HEK293T (cell line): Measurements from ENCODE around the gene CXCL5.

Experiments used
- CTCF ChIA-PET: fragments of 350-600 bp; formaldehyde crosslinking; extraction: SDS; loops from one replicate; lab custom pipeline; 2021; ENCODE audit warnings: antibody characterized with exemption, inconsistent platforms; lab: Yijun Ruan, JAX
- POLR2A ChIA-PET: fragments of 350-600 bp; formaldehyde crosslinking; extraction: SDS; loops from one replicate; lab custom pipeline; 2020; ENCODE audit warnings: antibody characterized with exemption, inconsistent platforms; lab: Yijun Ruan, JAX
- DNase-seq: peaks from one replicate; pipeline ENCODE4 v3.0.0; 2012; ENCODE audit warnings: mixed read lengths; ENCODE audit errors: extremely low spot score
- ARNT ChIP-seq: fragments of 450-650 bp; IDR thresholded peaks from 2 replicates; pipeline ENCODE4 v1.6.1; 2017; ENCODE audit warnings: mild to moderate bottlenecking
- BHLHE40 ChIP-seq: fragments of 450-650 bp; IDR thresholded peaks from 2 replicates; pipeline ENCODE4 v1.6.1; 2016; ENCODE audit warnings: mild to moderate bottlenecking, moderate library complexity, borderline replicate concordance
- CTBP1 ChIP-seq: fragments of 450-650 bp; IDR thresholded peaks from 2 replicates; pipeline ENCODE4 v1.6.1; 2016; ENCODE audit warnings: borderline replicate concordance
- ELF4 ChIP-seq: fragments of 450-650 bp; IDR thresholded peaks from 2 replicates; pipeline ENCODE4 v1.6.1; 2017; ENCODE audit warnings: antibody characterized with exemption
- FOXA1 ChIP-seq: fragments of 450-650 bp; IDR thresholded peaks from 2 replicates; pipeline ENCODE4 v1.6.1; 2016; ENCODE audit warnings: mild to moderate bottlenecking
- FOXK2 ChIP-seq: fragments of 450-650 bp; IDR thresholded peaks from 2 replicates; pipeline ENCODE4 v1.6.1; 2016; ENCODE audit warnings: mild to moderate bottlenecking
- FOXM1 ChIP-seq: fragments of 450-650 bp; IDR thresholded peaks from 2 replicates; pipeline ENCODE4 v1.6.1; 2017; ENCODE audit warnings: mild to moderate bottlenecking, borderline replicate concordance
- HDGF ChIP-seq: fragments of 450-650 bp; IDR thresholded peaks from 2 replicates; pipeline ENCODE4 v1.6.1; 2017; ENCODE audit warnings: antibody characterized with exemption, borderline replicate concordance
- L3MBTL2 ChIP-seq: fragments of 450-650 bp; conservative IDR thresholded peaks from 2 replicates; pipeline ENCODE4 v1.6.1; 2016; ENCODE audit warnings: mild to moderate bottlenecking
- LEF1 ChIP-seq: fragments of 450-650 bp; IDR thresholded peaks from 2 replicates; pipeline ENCODE4 v1.6.1; 2017; ENCODE audit warnings: mild to moderate bottlenecking, borderline replicate concordance
- NFRKB ChIP-seq: fragments of 450-650 bp; IDR thresholded peaks from 2 replicates; pipeline ENCODE4 v1.6.1; 2016; ENCODE audit warnings: mild to moderate bottlenecking, moderate library complexity
- PKNOX1 ChIP-seq: fragments of 450-650 bp; IDR thresholded peaks from 2 replicates; pipeline ENCODE4 v1.6.1; 2016
- SP1 ChIP-seq: fragments of 450-650 bp; IDR thresholded peaks from 2 replicates; pipeline ENCODE4 v1.6.1; 2017
- SUZ12 ChIP-seq: fragments of 450-650 bp; IDR thresholded peaks from 2 replicates; pipeline ENCODE4 v1.6.1; 2016; ENCODE audit warnings: mild to moderate bottlenecking
- TARDBP ChIP-seq: fragments of 450-650 bp; IDR thresholded peaks from 2 replicates; pipeline ENCODE4 v1.6.1; 2016
- ZNF384 ChIP-seq: fragments of 450-650 bp; IDR thresholded peaks from 2 replicates; pipeline ENCODE4 v1.6.1; 2016

Gene CXCL5

GRCh38 chr4:73998040-73999011 lies at the start of gene CXCL5:
TSS of gene CXCL5 (minus strand) at chr4:73998677. CDS start at chr4:73998581, 96 bp downstream.
- ChIA-PET CTCF (interaction anchor here (1.4 kb wide), 1 partner anchor 136 kb away, joined by 3 read pairs; no protein-coding TSS in a partner anchor), POLR2A (no interaction called here)
- DNase-seq: no peak
- TF ChIP-seq LEF1 (no peak), L3MBTL2 (no peak), HDGF (no peak), ZNF384 (no peak), TARDBP (no peak), FOXA1 (no peak), NFRKB (no peak), SP1 (no peak), SUZ12 (no peak), CTBP1 (no peak), ELF4 (no peak), BHLHE40 (no peak), FOXM1 (no peak), FOXK2 (no peak), PKNOX1 (no peak), ARNT (no peak)

- CTCF ChIA-PET: no interaction called here
- no peak for TF ChIP-seq L3MBTL2
- TF ChIP-seq PKNOX1: no peak
- no peak for TF ChIP-seq NFRKB
- TF ChIP-seq TARDBP: no peak
- no peak for TF ChIP-seq SP1
- no peak for TF ChIP-seq LEF1
- TF ChIP-seq SUZ12: no peak
- no peak for TF ChIP-seq FOXK2
- no peak for TF ChIP-seq FOXA1
- TF ChIP-seq HDGF: no peak
- TF ChIP-seq ZNF384: no peak
- TF ChIP-seq ELF4: no peak
- no peak for TF ChIP-seq FOXM1
- TF ChIP-seq CTBP1: no peak
- TF ChIP-seq BHLHE40: no peak
- no peak for TF ChIP-seq ARNT
- POLR2A ChIA-PET: no interaction called here
- no peak for DNase-seq
Observed at GRCh38 chr4:74047152-74047551, 48.7 kb upstream of the CXCL5 start.

- POLR2A ChIA-PET: no interaction called here
- CTCF ChIA-PET: no interaction called here
- DNase-seq: no peak
- no peak for TF ChIP-seq FOXK2
- TF ChIP-seq L3MBTL2: no peak
- no peak for TF ChIP-seq SUZ12
- TF ChIP-seq SP1: no peak
- TF ChIP-seq BHLHE40: no peak
- no peak for TF ChIP-seq NFRKB
- no peak for TF ChIP-seq FOXA1
- TF ChIP-seq ELF4: no peak
- no peak for TF ChIP-seq HDGF
- TF ChIP-seq TARDBP: no peak
- TF ChIP-seq PKNOX1: no peak
- TF ChIP-seq CTBP1: no peak
- TF ChIP-seq LEF1: no peak
- no peak for TF ChIP-seq FOXM1
- no peak for TF ChIP-seq ZNF384
- TF ChIP-seq ARNT: no peak
Observed at GRCh38 chr4:74045772-74046171, 47.3 kb upstream of the CXCL5 start.

- TF ChIP-seq PKNOX1: 0 out of 2 replicates have a peak, but pooled peaks have one; percentile 3
- TF ChIP-seq ZNF384: no peak
- TF ChIP-seq BHLHE40: no peak
- TF ChIP-seq TARDBP: no peak
- DNase-seq: no peak
- POLR2A ChIA-PET: no interaction called here
- CTCF ChIA-PET: no interaction called here
Observed at GRCh38 chr4:74045247-74045646, 46.8 kb upstream of the CXCL5 start.

GRCh38 chr4:74044677-74045076 lies 46.2 kb upstream of the CXCL5 start:
- DNase-seq: no peak
- ChIA-PET CTCF (no interaction called here), POLR2A (no interaction called here)
- no peak for TF ChIP-seq SP1
- no peak for TF ChIP-seq FOXA1
- TF ChIP-seq L3MBTL2: no peak
- TF ChIP-seq ARNT: no peak
- TF ChIP-seq ELF4: no peak
- no peak for TF ChIP-seq PKNOX1
- TF ChIP-seq FOXM1: no peak
- TF ChIP-seq ZNF384: no peak
- TF ChIP-seq HDGF: no peak
- no peak for TF ChIP-seq CTBP1
- TF ChIP-seq SUZ12: no peak
